Fibroblast of the conjunctiva (primary cell): ENCODE measurements around the gene LRRC8B.
"Not testable (repeated sequence)": the region's sequence is repeated elsewhere in the genome, so short reads cannot be mapped to it uniquely, and the experiment has no call there.

Experiments used
- DNase-seq: peaks from one replicate; pipeline ENCODE4 v3.0.0-alpha.2; 2010; ENCODE audit warnings: low read depth

LRRC8B gene

GRCh38 chr1:89608319-89608983 is 83.8 kb downstream of the LRRC8B start:
- no peak for DNase-seq

- no peak for DNase-seq
Measured at GRCh38 chr1:89608984-89609725, 84.5 kb downstream of the LRRC8B start.

- no peak for DNase-seq
Measured at GRCh38 chr1:89609781-89610456, 85.3 kb downstream of the LRRC8B start.

- DNase-seq = no peak
Measured at GRCh38 chr1:89610457-89611011, 85.9 kb downstream of the LRRC8B start.

GRCh38 chr1:89611721-89612120 is 87.1 kb downstream of the LRRC8B start:
- no peak for DNase-seq

GRCh38 chr1:89613928-89614327 is 89.3 kb downstream of the LRRC8B start:
- DNase-seq = no peak

GRCh38 chr1:89615676-89616598 is 91.3 kb downstream of the LRRC8B start:
- no peak for DNase-seq

- no peak for DNase-seq
Measured at GRCh38 chr1:89616844-89617627, 92.4 kb downstream of the LRRC8B start.

GRCh38 chr1:89620664-89621063 is 96.0 kb downstream of the LRRC8B start:
- no peak for DNase-seq

GRCh38 chr1:89622895-89623294 is 98.3 kb downstream of the LRRC8B start:
- DNase-seq = no peak

GRCh38 chr1:89624314-89624713 is 99.7 kb downstream of the LRRC8B start:
- no peak for DNase-seq

GRCh38 chr1:89624715-89625323 is 100.2 kb downstream of the LRRC8B start:
- no peak for DNase-seq

GRCh38 chr1:89627596-89627962 is 103.0 kb downstream of the LRRC8B start:
- DNase-seq = no peak

GRCh38 chr1:89629146-89629545 is 104.5 kb downstream of the LRRC8B start:
- no peak for DNase-seq

- DNase-seq = not testable (repeated sequence)
Measured at GRCh38 chr1:89629600-89629999, 105.0 kb downstream of the LRRC8B start.

- DNase-seq = no peak
Measured at GRCh38 chr1:89630048-89630447, 105.4 kb downstream of the LRRC8B start.

- DNase-seq = no peak
Measured at GRCh38 chr1:89631816-89632656, 107.4 kb downstream of the LRRC8B start.

GRCh38 chr1:89632657-89633247 is 108.1 kb downstream of the LRRC8B start, which contains the start of gene LRRC8C:
TSS of gene LRRC8C (plus strand) at chr1:89633120. CDS start at chr1:89686474, 53,354 bp downstream.
- peak; percentile 49 for DNase-seq

GRCh38 chr1:89633248-89633799 is 108.7 kb downstream of the LRRC8B start:
- DNase-seq = no peak
